CD4-positive, alpha-beta memory T cell (primary cell): ENCODE measurements around the gene ARID5A. TPM values are rescaled to one million over a fixed set of nuclear protein-coding genes. Genes with fewer than 3 reads are reported as not detected.

Experiments
- CTCF ChIA-PET: fragments of 350-600 bp; sonication (Branson Sonifier 250); formaldehyde crosslinking; loops from one replicate; lab custom pipeline; 2021; ENCODE audit warnings: inconsistent platforms; ENCODE audit not compliant: partially characterized antibody; lab: Charles Lee
- POLR2A ChIA-PET: fragments of 350-600 bp; sonication (Branson Sonifier 250); formaldehyde crosslinking; loops from one replicate; lab custom pipeline; 2021; ENCODE audit not compliant: partially characterized antibody; lab: Charles Lee
- DNase-seq, 5 donors: peaks; one replicate each; pipeline versions ENCODE4 v3.0.0 to v3.0.0-alpha.2; 2020 to 2022; ENCODE audit warnings: mixed read lengths in 1 of 5
- H3K27ac ChIP-seq: one replicate; pipeline ENCODE4 v1.7.0; 2013; ENCODE audit warnings: low read depth, low read length
- H3K27me3 ChIP-seq: 2 replicates; pipeline ENCODE4 v1.7.0; 2013; ENCODE audit warnings: mild to moderate bottlenecking, low read length, moderate library complexity; ENCODE audit not compliant: insufficient read depth
- H3K36me3 ChIP-seq: 2 replicates; pipeline ENCODE4 v1.7.0; 2013; ENCODE audit warnings: mild to moderate bottlenecking, low read length, moderate library complexity; ENCODE audit not compliant: insufficient read depth
- H3K4me1 ChIP-seq: 2 replicates; pipeline ENCODE4 v1.7.0; 2013; ENCODE audit warnings: mild to moderate bottlenecking, low read length, moderate library complexity; ENCODE audit not compliant: insufficient read depth
- H3K4me3 ChIP-seq, 2 donors: one replicate each; pipeline ENCODE4 v1.7.0; 2013; ENCODE audit warnings: low read length in 2 of 2, mild to moderate bottlenecking in 1 of 2
- H3K9me3 ChIP-seq, 2 donors: one replicate each; pipeline ENCODE4 v1.7.0; 2013; ENCODE audit warnings: low read length in 2 of 2, control low read depth in 1 of 2; ENCODE audit not compliant: control insufficient read depth in 1 of 2
- H3K27ac Mint-ChIP-seq, 7 donors: one replicate each; pipeline ENCODE4 v1.8.0; 2020 to 2021; ENCODE audit warnings: mixed read lengths in 7 of 7, mild to moderate bottlenecking in 6 of 7, inconsistent platforms in 3 of 7, moderate library complexity in 3 of 7
- H3K27me3 Mint-ChIP-seq, 2 donors: one replicate each; pipeline ENCODE4 v1.8.0; 2020 to 2021; ENCODE audit warnings: mixed read lengths in 2 of 2
- H3K36me3 Mint-ChIP-seq, 2 donors: one replicate each; pipeline ENCODE4 v1.8.0; 2020 to 2021; ENCODE audit warnings: mixed read lengths in 2 of 2, inconsistent platforms in 1 of 2, mild to moderate bottlenecking in 1 of 2
- H3K4me1 Mint-ChIP-seq, 4 donors: one replicate each; pipeline ENCODE4 v1.8.0; 2020 to 2021; ENCODE audit warnings: mixed read lengths in 4 of 4, mild to moderate bottlenecking in 1 of 4
- H3K4me3 Mint-ChIP-seq, 8 donors: one replicate each; pipeline ENCODE4 v1.8.0; 2020 to 2021; ENCODE audit warnings: mixed read lengths in 8 of 8, mild to moderate bottlenecking in 7 of 8, moderate library complexity in 6 of 8, inconsistent platforms in 3 of 8
- H3K9me3 Mint-ChIP-seq, 8 donors: one replicate each; pipeline ENCODE4 v1.8.0; 2020 to 2021; ENCODE audit warnings: mixed read lengths in 8 of 8, mild to moderate bottlenecking in 5 of 8, inconsistent platforms in 3 of 8, moderate library complexity in 1 of 8
- intact Hi-C: fragments of 100-400 bp; cut with micrococcal nuclease; formaldehyde crosslinking; loops from one replicate; pipeline ENCODE4 v1.15.1; 2023
- polyA plus RNA-seq, 2 donors: library from polyadenylated mRNA; unstranded; fragments of 300-500 nt; fragmentation: Illumina TruSeq; gene quantifications; one replicate each; pipeline ENCODE4 v1.2.3, GENCODE V29; 2021
- total RNA-seq, 2 experiments: library from RNA; stranded (reverse); gene quantifications; one replicate each; pipeline ENCODE4 v1.2.3, GENCODE V29; 2021

The ARID5A gene
- total and polyA plus RNA-seq, 4 experiments from 2014 or later: 31.4 to 83.8 (median 74.8) TPM

DNA sequence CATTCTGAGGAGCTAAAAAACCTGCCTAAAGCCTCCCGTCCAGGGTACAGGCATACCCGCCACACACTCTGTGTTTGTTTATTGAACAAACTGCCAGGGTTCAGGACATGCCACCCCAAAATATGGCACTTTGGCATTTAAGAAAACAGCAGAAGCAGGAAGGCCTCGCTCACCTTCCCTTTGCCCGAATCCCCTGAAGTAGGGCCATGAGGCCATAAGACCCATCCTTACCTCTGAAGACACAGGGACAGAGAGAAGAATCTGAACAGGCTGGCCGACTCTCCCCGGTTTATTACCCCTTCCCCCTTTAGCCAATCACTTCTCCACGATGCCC is 29.7 kb upstream of the ARID5A start:
- CTCF ChIA-PET: interaction anchor here (0.8 to 9.6 kb wide), 4 partner anchors 11 to 204 kb away, joined by 4 to 97 read pairs (median 5); no protein-coding TSS in a partner anchor
- no peaks in the 10 kb centered on the region for H3K27me3 ChIP-seq
- H3K4me1 Mint-ChIP-seq: peaks cover 6 to 28% (median 16%) of the 10 kb centered on the region in 4 donors
- POLR2A ChIA-PET: interaction anchor here (1.9 to 5.6 kb wide), 2 partner anchors 31 to 100 kb away, joined by 5 to 32 read pairs; no protein-coding TSS in a partner anchor
- H3K27ac ChIP-seq: no peak overlapping the region
- intact Hi-C loops: loop anchor here (10.0 kb wide), 1 partner anchor 242 kb away; the partner anchor contains the start of genes CIAO1 and TMEM127
- H3K36me3 ChIP-seq: no peaks in the 10 kb centered on the region
- peaks cover 16% of the 10 kb centered on the region for H3K4me1 ChIP-seq
- peaks cover 1 to 12% of the 10 kb centered on the region in 2 donors for H3K27me3 Mint-ChIP-seq
- H3K27ac Mint-ChIP-seq: peak overlapping the region in 2 of 7 donors; percentile 16 to 59
- H3K9me3 Mint-ChIP-seq: no peaks in the 10 kb centered on the region
- H3K9me3 ChIP-seq: no peaks in the 10 kb centered on the region
- H3K4me3 Mint-ChIP-seq: peak overlapping the region in 1 of 8 donors; percentile 45
- H3K4me3 ChIP-seq: no peak overlapping the region
- H3K36me3 Mint-ChIP-seq: no peaks in the 10 kb centered on the region
- no peak for DNase-seq

GRCh38 chr2:96507957-96508520 is 28.5 kb upstream of the ARID5A start:
- Histone ChIP-seq H3K27me3 (no peaks in the 10 kb centered on the region), H3K4me3 (peak overlapping the region in 1 of 2 donors; percentile 38), H3K9me3 (no peaks in the 10 kb centered on the region), H3K36me3 (no peaks in the 10 kb centered on the region), H3K4me1 (peaks cover 10% of the 10 kb centered on the region), H3K27ac (no peak overlapping the region)
- Mint-ChIP-seq H3K27ac (peak overlapping the region in 4 of 7 donors; percentile 21 to 75 (median 60)), H3K27me3 (peaks cover 1 to 12% of the 10 kb centered on the region in 2 donors), H3K4me1 (peaks cover 4 to 23% (median 13%) of the 10 kb centered on the region in 4 donors), H3K36me3 (no peaks in the 10 kb centered on the region), H3K9me3 (no peaks in the 10 kb centered on the region), H3K4me3 (peak overlapping the region; percentile 51 to 85 (median 78))
- CTCF ChIA-PET: interaction anchor here (0.8 to 9.6 kb wide), 12 partner anchors 12 to 369 kb away, joined by 3 to 97 read pairs (median 5); no protein-coding TSS in a partner anchor
- intact Hi-C loops: loop anchor here (1.0 to 10.0 kb wide), 8 partner anchors 29 to 363 kb away; partner anchors contain the start of genes CIAO1, DUSP2, SNRNP200 and TMEM127
- DNase-seq: peak; percentile 83 to 90 (median 85)
- POLR2A ChIA-PET: interaction anchor here (0.7 to 5.6 kb wide), 4 partner anchors 18 to 164 kb away, joined by 3 to 32 read pairs (median 4); no protein-coding TSS in a partner anchor

- Histone ChIP-seq H3K27ac (no peak overlapping the region), H3K27me3 (no peaks in the 10 kb centered on the region), H3K4me3 (no peak overlapping the region), H3K9me3 (no peaks in the 10 kb centered on the region), H3K36me3 (no peaks in the 10 kb centered on the region), H3K4me1 (peaks cover 10% of the 10 kb centered on the region)
- ChIA-PET POLR2A (interaction anchor here (0.6 to 5.6 kb wide), 5 partner anchors 18 to 164 kb away, joined by 3 to 32 read pairs (median 3); no protein-coding TSS in a partner anchor), CTCF (interaction anchor here (0.6 to 9.6 kb wide), 14 partner anchors 16 to 370 kb away, joined by 3 to 97 read pairs (median 4); no protein-coding TSS in a partner anchor)
- Mint-ChIP-seq H3K27me3 (peaks cover 1 to 12% of the 10 kb centered on the region in 2 donors), H3K27ac (peak overlapping the region in 1 of 7 donors; percentile 61), H3K9me3 (no peaks in the 10 kb centered on the region), H3K36me3 (no peaks in the 10 kb centered on the region), H3K4me3 (peak overlapping the region in 3 of 8 donors; percentile 7 to 26 (median 14)), H3K4me1 (peaks cover 4 to 23% (median 13%) of the 10 kb centered on the region in 4 donors)
- intact Hi-C loops: loop anchor here (1.0 to 10.0 kb wide), 8 partner anchors 29 to 364 kb away; partner anchors contain the start of genes CIAO1, DUSP2, SNRNP200 and TMEM127
- DNase-seq: no peak
Observed at GRCh38 chr2:96508521-96509113, 27.9 kb upstream of the ARID5A start.

DNA sequence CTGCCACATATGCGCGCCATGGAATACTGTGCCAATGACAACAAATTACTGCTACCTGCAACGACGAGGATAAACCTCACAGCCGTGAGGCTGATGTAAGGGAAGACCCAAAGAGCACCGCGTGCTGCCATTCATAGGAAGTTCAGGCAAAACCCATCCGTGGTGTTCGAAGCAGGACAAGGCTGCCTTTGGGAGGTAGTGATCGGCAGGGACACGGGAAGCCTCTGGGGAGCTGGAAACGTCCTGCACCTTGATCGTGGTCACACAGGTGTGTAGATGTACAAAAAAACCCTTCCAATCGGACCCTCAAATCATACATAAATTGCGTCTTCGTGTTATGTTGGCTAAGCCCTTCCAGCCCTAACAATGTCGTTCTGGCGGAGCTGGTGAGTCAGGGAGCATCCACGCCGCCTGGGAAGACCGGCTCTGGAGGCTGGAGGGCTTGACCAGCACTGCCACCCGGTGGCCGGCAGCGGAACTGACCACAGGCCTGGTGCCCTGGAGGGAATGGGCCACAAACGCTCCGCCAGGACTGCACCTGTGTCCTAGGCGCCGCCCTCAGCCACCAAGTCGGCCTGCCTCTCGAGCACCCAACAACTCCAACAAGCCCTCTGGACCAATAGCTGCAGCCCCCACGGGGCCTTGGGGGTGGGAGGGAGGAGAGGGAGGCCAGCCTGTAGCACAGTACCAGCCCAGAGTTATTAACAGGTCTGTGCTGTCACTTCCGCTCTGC is 27.3 kb upstream of the ARID5A start:
- ChIA-PET POLR2A (interaction anchor here (0.6 to 5.6 kb wide), 3 partner anchors 17 to 146 kb away, joined by 3 to 32 read pairs (median 6); no protein-coding TSS in a partner anchor), CTCF (interaction anchor here (0.6 to 9.6 kb wide), 22 partner anchors 16 to 370 kb away, joined by 3 to 97 read pairs (median 4); no protein-coding TSS in a partner anchor)
- peak overlapping the region in 4 of 8 donors; percentile 7 to 46 (median 20) for H3K4me3 Mint-ChIP-seq
- DNase-seq: peak in 3 of 5 donors; percentile 21 to 45 (median 26)
- Histone ChIP-seq H3K4me3 (no peak overlapping the region), H3K36me3 (no peaks in the 10 kb centered on the region), H3K9me3 (no peaks in the 10 kb centered on the region), H3K4me1 (peaks cover 10% of the 10 kb centered on the region), H3K27me3 (no peaks in the 10 kb centered on the region), H3K27ac (no peak overlapping the region)
- H3K9me3 Mint-ChIP-seq: no peaks in the 10 kb centered on the region
- no peaks in the 10 kb centered on the region for H3K36me3 Mint-ChIP-seq
- peaks cover 1 to 12% of the 10 kb centered on the region in 2 donors for H3K27me3 Mint-ChIP-seq
- peak overlapping the region in 2 of 7 donors; percentile 9 to 66 for H3K27ac Mint-ChIP-seq
- intact Hi-C loops: loop anchor here (2.0 to 10.0 kb wide), 2 partner anchors 244 to 364 kb away; partner anchors contain the start of genes CIAO1, DUSP2 and TMEM127
- peaks cover 4 to 23% (median 13%) of the 10 kb centered on the region in 4 donors for H3K4me1 Mint-ChIP-seq

- Histone ChIP-seq H3K4me3 (no peak overlapping the region), H3K4me1 (peaks cover 10% of the 10 kb centered on the region), H3K36me3 (no peaks in the 10 kb centered on the region), H3K27ac (no peak overlapping the region), H3K27me3 (no peaks in the 10 kb centered on the region), H3K9me3 (no peaks in the 10 kb centered on the region)
- peak overlapping the region in 2 of 7 donors; percentile 44 to 75 for H3K27ac Mint-ChIP-seq
- H3K27me3 Mint-ChIP-seq: peaks cover 1 to 12% of the 10 kb centered on the region in 2 donors
- POLR2A ChIA-PET: interaction anchor here (5.6 kb wide), 1 partner anchor 103 kb away, joined by 32 read pairs; no protein-coding TSS in a partner anchor
- peaks cover 4 to 23% (median 13%) of the 10 kb centered on the region in 4 donors for H3K4me1 Mint-ChIP-seq
- no peaks in the 10 kb centered on the region for H3K9me3 Mint-ChIP-seq
- no peak for DNase-seq
- intact Hi-C loops: loop anchor here (2.0 to 10.0 kb wide), 2 partner anchors 245 to 365 kb away; partner anchors contain the start of genes CIAO1, DUSP2 and TMEM127
- no peaks in the 10 kb centered on the region for H3K36me3 Mint-ChIP-seq
- CTCF ChIA-PET: interaction anchor here (0.6 to 9.6 kb wide), 16 partner anchors 17 to 335 kb away, joined by 3 to 97 read pairs (median 4); no protein-coding TSS in a partner anchor
- no peak overlapping the region for H3K4me3 Mint-ChIP-seq
Observed at GRCh38 chr2:96509847-96510230, 26.7 kb upstream of the ARID5A start.

GRCh38 chr2:96510931-96511595 is 25.5 kb upstream of the ARID5A start:
- ChIA-PET CTCF (interaction anchor here (0.8 to 9.6 kb wide), 13 partner anchors 16 to 337 kb away, joined by 3 to 97 read pairs (median 4); no protein-coding TSS in a partner anchor), POLR2A (interaction anchor here (1.0 to 5.6 kb wide), 3 partner anchors 27 to 105 kb away, joined by 3 to 32 read pairs (median 3); no protein-coding TSS in a partner anchor)
- Mint-ChIP-seq H3K36me3 (no peaks in the 10 kb centered on the region), H3K27me3 (peaks cover 1 to 14% of the 10 kb centered on the region in 2 donors), H3K4me3 (no peak overlapping the region), H3K4me1 (peaks cover 4 to 23% (median 13%) of the 10 kb centered on the region in 4 donors), H3K27ac (peak overlapping the region in 1 of 7 donors; percentile 64), H3K9me3 (peaks cover 0 to 3% (median 0%) of the 10 kb centered on the region in 8 donors)
- Histone ChIP-seq H3K36me3 (no peaks in the 10 kb centered on the region), H3K27ac (no peak overlapping the region), H3K4me3 (no peak overlapping the region), H3K27me3 (no peaks in the 10 kb centered on the region), H3K9me3 (no peaks in the 10 kb centered on the region), H3K4me1 (peaks cover 10% of the 10 kb centered on the region)
- intact Hi-C loops: no loop called here
- DNase-seq: no peak
